ENCODE measurements around the gene U2AF1L4. TPM values are rescaled to one million over a fixed set of nuclear protein-coding genes. Genes with fewer than 3 reads are reported as not detected.

Gene U2AF1L4
- 10 to 100 TPM; 24.9 to 26.6 TPM for total RNA-seq

- POLR2A ChIA-PET: interaction anchor here (0.6 to 2.2 kb wide), 7 partner anchors 27 to 56 kb away, joined by 3 to 17 read pairs (median 6); no protein-coding TSS in a partner anchor
- CTCF ChIA-PET: interaction anchor here (0.9 kb wide), 1 partner anchor 51 kb away, joined by 3 read pairs; no protein-coding TSS in a partner anchor
These were observed at the start of gene U2AF1L4, which contains the start of gene PSENEN for GRCh38 chr19:35745328-35746086. U2AF1L4 (minus strand) TSS chr19:35745418; CDS start chr19:35745391, 27 bp downstream. PSENEN (plus strand) TSS chr19:35745651; CDS start chr19:35745931, 280 bp downstream.

DNA sequence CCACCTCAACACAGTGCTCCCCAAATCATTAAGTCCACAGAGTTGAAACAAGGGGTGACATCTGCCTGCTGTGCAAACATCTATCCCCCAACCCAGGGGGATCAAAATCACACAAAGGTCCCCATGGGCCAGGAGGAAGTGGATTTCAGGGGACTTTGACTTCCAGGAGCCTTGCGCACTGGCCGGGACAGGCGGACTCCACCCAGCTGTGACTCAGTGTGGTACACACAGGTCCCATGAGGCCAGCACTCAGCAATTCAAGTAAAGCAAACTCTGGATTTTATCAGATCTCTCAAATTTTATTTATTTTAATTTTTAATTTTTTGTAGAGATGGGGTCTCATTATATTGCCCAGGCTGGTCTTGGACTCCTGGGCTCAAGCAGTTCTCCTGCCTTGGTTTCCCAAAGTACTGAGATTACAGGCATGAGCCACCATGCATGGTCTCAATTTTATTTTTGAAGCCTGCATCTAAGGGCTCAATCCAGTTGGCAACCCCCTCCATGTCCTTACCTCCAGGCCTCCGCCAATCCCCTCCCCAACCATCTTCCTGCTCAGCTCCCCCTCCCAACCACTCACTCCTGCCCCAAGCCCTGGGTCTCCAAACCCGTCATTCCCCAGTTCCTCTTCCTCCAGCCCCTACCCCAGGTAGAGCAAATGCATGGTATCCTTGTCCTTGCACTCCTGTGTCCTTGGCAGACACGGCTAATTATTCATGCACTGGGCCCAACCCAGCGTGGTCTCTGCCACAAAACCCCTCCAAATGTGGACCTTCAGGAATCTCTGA, 48.4 kb upstream of the U2AF1L4 start:
- ChIA-PET POLR2A (no interaction called here), CTCF (no interaction called here)

GRCh38 chr19:35792888-35793287, 47.7 kb upstream of the U2AF1L4 start:
- CTCF ChIA-PET: no interaction called here
- POLR2A ChIA-PET: no interaction called here

DNA sequence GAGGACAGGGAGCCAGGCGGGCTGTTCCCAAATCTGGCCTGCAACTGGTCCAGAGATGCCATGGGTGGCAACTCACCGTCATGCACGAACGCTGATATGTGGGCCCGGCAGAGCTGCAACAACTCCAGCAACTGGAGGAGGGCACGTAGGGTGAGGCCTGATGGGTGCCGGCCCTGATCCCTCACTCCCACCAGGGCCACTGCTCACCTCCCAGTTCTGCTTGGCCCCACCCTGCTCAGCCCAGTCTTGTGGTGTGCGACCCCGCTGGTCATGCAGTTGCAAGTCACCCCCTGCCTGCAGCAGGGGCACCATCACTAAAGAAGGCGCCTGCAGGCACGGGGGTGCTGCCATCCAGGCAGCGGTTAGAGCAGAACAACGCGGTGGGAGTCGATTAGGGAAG, 47.1 kb upstream of the U2AF1L4 start:
- CTCF ChIA-PET: no interaction called here
- POLR2A ChIA-PET: no interaction called here

- POLR2A ChIA-PET: no interaction called here
- CTCF ChIA-PET: no interaction called here
These were observed 46.6 kb upstream of the U2AF1L4 start for GRCh38 chr19:35791814-35792279.

GRCh38 chr19:35790981-35791813, 46.0 kb upstream of the U2AF1L4 start:
- CTCF ChIA-PET: interaction anchor here (1.2 kb wide), 1 partner anchor 15 kb away, joined by 4 read pairs; no protein-coding TSS in a partner anchor
- POLR2A ChIA-PET: no interaction called here

DNA sequence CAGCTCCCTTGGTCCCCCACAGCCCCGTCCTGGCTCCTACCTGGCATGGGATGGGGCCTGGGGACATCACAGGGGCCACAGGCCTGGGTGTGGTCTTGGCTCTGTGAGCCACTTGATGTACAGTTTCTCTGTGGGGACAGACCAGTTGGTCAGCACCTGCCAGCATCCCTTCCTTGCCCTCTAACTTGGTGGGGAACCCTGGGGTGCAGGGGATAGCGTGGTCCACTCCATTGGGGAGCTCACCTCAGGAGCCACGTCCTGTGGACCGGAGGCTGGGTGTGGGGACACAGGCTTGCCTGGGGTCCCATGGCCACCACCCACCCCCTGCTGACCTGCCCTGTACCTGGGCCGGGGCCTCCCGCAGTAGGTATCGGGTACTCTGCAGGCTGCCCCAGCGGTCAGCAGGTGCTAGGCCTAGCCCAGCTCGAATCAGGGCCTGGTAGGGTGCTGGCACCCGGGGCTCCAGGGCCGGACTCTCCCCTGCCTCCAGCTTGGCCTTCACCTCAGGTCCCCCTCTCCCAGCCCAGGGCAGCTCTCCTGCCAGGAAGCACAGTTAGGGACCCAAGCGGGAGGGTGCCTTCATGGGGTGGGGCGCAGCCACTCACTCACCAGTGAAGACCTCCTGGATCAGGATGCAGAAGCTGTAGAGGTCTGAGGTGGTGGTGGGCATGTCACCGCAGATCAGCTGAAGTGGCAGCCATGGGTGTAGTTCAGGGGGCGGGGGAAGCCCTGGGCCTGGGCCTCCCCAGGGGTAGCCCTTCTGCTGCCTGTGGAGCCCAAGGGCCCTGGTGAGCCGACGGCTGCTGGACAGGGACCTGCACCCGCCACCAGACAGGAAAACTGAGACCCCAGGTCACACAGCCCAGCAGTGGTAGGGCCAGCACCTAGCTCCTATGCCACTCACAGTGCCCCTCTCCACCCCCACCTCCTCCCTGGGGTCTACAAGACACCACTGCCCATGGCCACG, 45.0 kb upstream of the U2AF1L4 start:
- ChIA-PET POLR2A (no interaction called here), CTCF (interaction anchor here (0.6 to 1.2 kb wide), 2 partner anchors 14 to 223 kb away, joined by 3 to 4 read pairs; no protein-coding TSS in a partner anchor)

GRCh38 chr19:35789195-35789977, 44.2 kb upstream of the U2AF1L4 start:
- POLR2A ChIA-PET: no interaction called here

GRCh38 chr19:35788205-35788960, 43.2 kb upstream of the U2AF1L4 start:
- ChIA-PET CTCF (no interaction called here), POLR2A (no interaction called here)

More at GRCh38 chr19:35789195-35789977, 44.2 kb upstream of the U2AF1L4 start:
- CTCF ChIA-PET: interaction anchor here (0.6 kb wide), 1 partner anchor 222 kb away, joined by 3 read pairs; no protein-coding TSS in a partner anchor

DNA sequence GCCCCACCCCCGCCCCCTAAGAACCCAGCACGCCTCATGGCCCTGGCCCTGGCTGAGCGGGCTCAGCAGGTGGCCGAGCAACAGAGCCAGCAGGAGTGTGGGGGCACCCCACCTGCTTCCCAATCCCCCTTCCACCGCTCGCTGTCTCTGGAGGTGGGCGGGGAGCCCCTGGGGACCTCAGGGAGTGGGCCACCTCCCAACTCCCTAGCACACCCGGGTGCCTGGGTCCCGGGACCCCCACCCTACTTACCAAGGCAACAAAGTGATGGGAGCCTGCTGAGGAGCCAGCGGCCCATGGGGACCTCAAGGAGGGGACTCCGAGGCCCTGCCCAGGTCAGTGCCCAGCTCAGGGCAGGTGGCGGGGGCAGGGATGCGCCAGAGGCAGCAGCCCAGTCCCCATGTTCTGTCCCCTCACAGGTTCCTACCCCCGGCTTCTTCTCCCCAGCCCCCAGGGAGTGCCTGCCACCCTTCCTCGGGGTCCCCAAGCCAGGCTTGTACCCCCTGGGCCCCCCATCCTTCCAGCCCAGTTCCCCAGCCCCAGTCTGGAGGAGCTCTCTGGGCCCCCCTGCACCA, 42.1 kb upstream of the U2AF1L4 start:
- CTCF ChIA-PET: no interaction called here
- POLR2A ChIA-PET: no interaction called here

DNA sequence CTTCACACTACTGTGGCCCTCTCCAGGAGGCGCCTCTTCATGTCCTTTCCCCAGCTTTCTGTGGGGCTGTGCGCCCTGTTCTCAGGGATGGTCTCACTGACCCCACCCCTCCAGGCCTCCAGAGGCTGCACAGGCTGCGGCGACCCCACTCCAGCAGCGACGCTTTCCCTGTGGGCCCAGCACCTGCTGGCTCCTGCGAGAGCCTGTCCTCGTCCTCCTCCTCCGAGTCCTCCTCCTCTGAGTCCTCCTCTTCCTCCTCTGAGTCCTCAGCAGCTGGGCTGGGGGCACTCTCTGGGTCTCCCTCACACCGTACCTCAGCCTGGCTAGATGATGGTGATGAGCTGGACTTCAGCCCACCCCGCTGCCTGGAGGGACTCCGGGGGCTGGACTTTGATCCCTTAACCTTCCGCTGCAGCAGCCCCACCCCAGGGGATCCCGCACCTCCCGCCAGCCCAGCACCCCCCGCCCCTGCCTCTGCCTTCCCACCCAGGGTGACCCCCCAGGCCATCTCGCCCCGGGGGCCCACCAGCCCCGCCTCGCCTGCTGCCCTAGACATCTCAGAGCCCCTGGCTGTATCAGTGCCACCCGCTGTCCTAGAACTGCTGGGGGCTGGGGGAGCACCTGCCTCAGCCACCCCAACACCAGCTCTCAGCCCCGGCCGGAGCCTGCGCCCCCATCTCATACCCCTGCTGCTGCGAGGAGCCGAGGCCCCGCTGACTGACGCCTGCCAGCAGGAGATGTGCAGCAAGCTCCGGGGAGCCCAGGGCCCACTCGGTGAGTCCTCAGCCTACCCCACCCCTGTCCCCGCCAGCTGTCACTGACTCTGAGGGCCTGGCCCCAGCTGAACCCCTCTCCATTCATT, 41.3 kb upstream of the U2AF1L4 start:
- POLR2A ChIA-PET: no interaction called here
- CTCF ChIA-PET: no interaction called here

DNA sequence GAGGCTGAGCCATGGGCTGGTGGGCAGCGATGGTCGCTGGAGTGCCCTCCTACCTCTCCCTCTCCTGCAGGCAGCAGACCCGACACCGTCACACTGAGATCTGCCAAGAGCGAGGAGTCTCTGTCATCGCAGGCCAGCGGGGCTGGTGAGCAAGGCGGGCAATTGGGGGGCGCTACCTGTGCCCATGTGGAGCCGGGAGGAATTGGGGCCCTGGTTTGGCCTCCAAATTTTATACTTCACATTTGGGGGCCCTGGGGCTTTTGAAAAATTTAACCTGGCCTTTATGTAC, 40.1 kb upstream of the U2AF1L4 start:
- ChIA-PET POLR2A (no interaction called here), CTCF (no interaction called here)

DNA sequence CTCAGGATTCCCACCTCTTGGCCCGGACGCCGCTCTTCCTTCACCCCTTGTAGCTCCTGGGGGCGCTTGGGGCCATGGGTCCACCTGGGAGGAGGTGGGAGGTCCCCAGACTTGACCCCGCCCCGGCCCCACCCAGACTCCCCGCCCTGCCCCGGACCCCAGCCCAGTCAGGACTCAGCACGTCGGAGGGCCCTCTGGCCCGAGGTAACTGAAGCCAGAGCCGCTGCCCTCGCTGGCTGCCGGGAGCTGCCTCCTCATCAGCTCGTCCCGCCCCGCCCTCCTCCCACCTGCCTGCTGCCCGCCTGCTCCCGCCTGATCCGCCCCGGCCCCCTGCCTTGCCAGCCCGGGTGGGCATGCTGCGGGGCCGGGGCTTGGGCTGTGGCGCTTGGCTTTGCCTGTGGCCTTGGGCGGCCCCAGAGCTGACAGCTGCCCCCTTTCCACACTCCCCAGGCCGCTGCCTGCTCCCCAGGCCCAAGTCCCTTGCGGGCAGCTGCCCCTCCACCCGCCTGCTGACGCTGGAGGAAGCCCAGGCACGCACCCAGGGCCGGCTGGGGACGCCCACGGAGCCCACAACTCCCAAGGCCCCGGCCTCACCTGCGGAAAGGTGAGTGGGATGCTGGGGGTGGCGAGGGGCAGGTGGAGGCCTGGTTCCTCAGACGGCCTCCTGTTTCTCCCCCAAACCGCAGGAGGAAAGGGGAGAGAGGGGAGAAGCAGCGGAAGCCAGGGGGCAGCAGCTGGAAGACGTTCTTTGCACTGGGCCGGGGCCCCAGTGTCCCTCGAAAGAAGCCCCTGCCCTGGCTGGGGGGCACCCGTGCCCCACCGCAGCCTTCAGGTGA, 39.5 kb upstream of the U2AF1L4 start:
- ChIA-PET POLR2A (interaction anchor here (0.6 kb wide), 1 partner anchor 87 kb away, joined by 8 read pairs; no protein-coding TSS in a partner anchor), CTCF (no interaction called here)

DNA sequence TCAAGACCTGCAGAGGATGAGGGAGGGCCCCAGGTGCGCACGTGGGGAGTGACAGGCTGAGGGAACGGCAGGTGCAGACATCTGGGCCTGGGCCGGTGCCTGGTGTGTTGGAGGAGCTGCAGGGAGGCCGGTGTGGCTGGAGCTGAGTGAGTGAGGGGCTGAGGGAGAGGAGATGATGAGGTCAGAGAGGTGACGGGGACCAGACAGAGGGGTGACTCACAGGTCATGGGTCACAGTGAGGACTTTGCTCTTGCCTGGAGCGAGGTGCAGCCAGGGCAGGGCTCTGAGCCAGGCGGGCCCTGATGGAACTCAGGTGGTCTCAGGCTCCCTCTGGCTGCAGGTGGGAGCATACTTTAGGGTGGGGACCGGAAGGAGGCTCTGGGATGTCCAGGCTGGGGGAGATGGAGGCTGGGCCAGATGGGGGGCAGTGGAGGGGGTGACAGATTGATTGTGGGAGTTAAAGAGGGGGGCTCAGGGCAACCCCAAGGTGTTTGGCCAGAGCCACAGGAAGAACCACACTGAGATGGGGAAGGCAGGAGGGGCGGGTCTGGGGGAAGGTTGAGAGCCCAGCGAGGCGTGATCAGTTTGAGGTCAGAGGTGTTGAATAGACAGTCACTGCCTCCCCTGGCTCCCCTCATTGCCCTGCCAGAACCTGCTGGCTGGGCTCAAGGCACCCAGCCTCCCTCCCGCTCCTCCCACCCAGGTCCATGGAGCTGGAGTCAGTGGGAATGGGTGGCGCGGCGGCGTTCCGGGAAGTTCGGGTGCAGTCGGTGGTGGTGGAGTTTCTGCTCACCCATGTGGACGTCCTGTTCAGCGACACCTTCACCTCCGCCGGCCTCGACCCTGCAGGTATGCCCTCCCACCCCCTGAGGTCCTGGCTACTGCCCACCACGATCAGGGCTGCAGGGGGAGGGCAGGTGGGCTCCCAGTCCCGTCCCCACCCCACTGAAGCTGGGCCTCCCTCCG, 38.5 kb upstream of the U2AF1L4 start:
- ChIA-PET CTCF (no interaction called here), POLR2A (interaction anchor here (0.6 kb wide), 1 partner anchor 86 kb away, joined by 8 read pairs; no protein-coding TSS in a partner anchor)
